ENCODE data around the gene EP300.

DNA sequence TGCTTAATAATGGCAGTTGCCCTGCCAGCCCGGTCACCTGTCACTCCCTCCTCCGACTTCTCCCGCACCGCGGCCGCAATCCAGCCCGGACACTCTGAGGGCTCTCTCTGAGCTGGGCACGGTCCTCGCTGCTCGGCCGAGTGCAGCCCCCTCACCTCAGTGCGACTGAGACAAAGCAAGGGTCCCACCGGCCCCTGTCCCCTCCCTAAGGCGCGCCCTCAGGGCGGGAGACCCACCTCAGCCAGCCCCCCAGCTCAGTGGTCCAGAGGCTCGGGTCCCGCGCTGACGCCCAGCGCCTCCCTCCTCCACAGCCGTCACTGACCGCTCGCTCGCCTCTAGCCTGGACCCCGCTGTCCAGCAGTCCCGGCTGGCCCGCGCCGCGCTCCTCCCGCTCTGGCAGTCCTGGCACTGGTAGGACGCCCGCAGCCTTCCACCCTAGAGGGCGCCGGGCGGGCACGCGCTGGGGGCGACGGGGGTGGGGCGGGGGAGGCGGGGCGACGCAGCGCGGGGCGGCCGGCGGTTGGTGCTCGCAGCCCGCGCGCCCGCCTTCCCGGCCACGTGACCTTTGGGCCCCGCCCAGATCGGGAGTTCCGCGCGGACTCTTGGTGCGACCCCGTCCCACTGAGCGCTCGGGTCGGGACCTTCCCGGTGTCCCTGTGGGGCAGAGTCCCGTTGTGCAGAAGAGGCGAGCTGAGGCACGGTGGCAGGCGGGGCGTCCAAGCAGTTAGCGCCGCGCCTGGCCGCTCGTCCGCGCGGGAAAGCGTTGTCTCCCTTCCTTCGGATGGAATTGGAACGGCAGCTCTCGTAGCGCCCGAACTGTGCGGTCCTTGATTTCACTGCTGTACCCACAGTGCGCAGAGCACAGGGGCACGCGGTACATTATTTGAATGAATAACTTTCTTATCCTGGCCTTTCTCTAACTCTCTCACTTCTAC lies 104.9 kb downstream of the EP300 start:
- TF ChIP-seq, protein P1, sequence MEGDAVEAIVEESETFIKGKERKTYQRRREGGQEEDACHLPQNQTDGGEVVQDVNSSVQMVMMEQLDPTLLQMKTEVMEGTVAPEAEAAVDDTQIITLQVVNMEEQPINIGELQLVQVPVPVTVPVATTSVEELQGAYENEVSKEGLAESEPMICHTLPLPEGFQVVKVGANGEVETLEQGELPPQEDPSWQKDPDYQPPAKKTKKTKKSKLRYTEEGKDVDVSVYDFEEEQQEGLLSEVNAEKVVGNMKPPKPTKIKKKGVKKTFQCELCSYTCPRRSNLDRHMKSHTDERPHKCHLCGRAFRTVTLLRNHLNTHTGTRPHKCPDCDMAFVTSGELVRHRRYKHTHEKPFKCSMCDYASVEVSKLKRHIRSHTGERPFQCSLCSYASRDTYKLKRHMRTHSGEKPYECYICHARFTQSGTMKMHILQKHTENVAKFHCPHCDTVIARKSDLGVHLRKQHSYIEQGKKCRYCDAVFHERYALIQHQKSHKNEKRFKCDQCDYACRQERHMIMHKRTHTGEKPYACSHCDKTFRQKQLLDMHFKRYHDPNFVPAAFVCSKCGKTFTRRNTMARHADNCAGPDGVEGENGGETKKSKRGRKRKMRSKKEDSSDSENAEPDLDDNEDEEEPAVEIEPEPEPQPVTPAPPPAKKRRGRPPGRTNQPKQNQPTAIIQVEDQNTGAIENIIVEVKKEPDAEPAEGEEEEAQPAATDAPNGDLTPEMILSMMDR (IDR thresholded peaks at IDR 0.05) = peak; percentile 46; the same call in 1 of the 2 replicates
- no peak for TF ChIP-seq ZFX (IDR thresholded peaks at IDR 0.05; ENCODE audit: borderline replicate concordance)

All from 22Rv1 (cell line).